WERI-Rb-1 (cell line): ENCODE data around the gene SAP30BP.

ENCODE experiments used
- DNase-seq: peaks from one replicate; pipeline ENCODE4 v3.0.0-alpha.2; 2020
- H3K27ac ChIP-seq: fragments of 250-450 bp; sonication (Bioruptor Pico); 2 replicates; pipeline ENCODE4 v1.5.1; 2020; ENCODE audit warnings: mild to moderate bottlenecking, moderate library complexity
- H3K27me3 ChIP-seq: fragments of 250-450 bp; sonication (Bioruptor Pico); 2 replicates; pipeline ENCODE4 v1.5.1; 2021; ENCODE audit warnings: mild to moderate bottlenecking, low read depth, moderate library complexity; ENCODE audit not compliant: insufficient read depth, severe bottlenecking
- H3K36me3 ChIP-seq: fragments of 250-450 bp; sonication (Bioruptor Pico); 2 replicates; pipeline ENCODE4 v1.5.1; 2020; ENCODE audit warnings: mild to moderate bottlenecking, moderate library complexity
- H3K4me3 ChIP-seq: 2 replicates; pipeline ENCODE4 v1.5.1; 2011; ENCODE audit warnings: low read depth, mild to moderate bottlenecking, control low read depth, low read length
- H3K9me3 ChIP-seq: fragments of 250-450 bp; sonication (Bioruptor Pico); 2 replicates; pipeline ENCODE4 v1.5.1; 2021; ENCODE audit warnings: mild to moderate bottlenecking, moderate library complexity; ENCODE audit not compliant: severe bottlenecking
- CTCF ChIP-seq: IDR thresholded peaks from 2 replicates; pipeline ENCODE4 v1.5.1; 2011; ENCODE audit warnings: low read depth, mild to moderate bottlenecking, control low read depth, inconsistent platforms, low read length

The SAP30BP gene

GRCh38 chr17:75737133-75737962 is 70.2 kb downstream of the SAP30BP start:
- no peak for DNase-seq
- Histone ChIP-seq H3K36me3 (no peaks in the 10 kb centered on the region), H3K4me3 (no peak overlapping the region), H3K27me3 (no peaks in the 10 kb centered on the region), H3K27ac (no peak overlapping the region), H3K9me3 (peaks cover 5% of the 10 kb centered on the region)
- no peak for TF ChIP-seq CTCF

- Histone ChIP-seq H3K4me3 (no peak overlapping the region), H3K27me3 (no peaks in the 10 kb centered on the region), H3K27ac (no peak overlapping the region), H3K36me3 (no peaks in the 10 kb centered on the region), H3K9me3 (peaks cover 5% of the 10 kb centered on the region)
- no peak for TF ChIP-seq CTCF
- DNase-seq: no peak
These were observed 71.2 kb downstream of the SAP30BP start for GRCh38 chr17:75738218-75738802.

- Histone ChIP-seq H3K9me3 (peaks cover 5% of the 10 kb centered on the region), H3K27ac (no peak overlapping the region), H3K4me3 (no peak overlapping the region), H3K27me3 (no peaks in the 10 kb centered on the region), H3K36me3 (no peaks in the 10 kb centered on the region)
- TF ChIP-seq CTCF: no peak
- DNase-seq: no peak
These were observed 72.0 kb downstream of the SAP30BP start for GRCh38 chr17:75739174-75739573.

- no peak overlapping the region for H3K4me3 ChIP-seq
- no peaks in the 10 kb centered on the region for H3K36me3 ChIP-seq
- H3K27me3 ChIP-seq: no peaks in the 10 kb centered on the region
- DNase-seq: no peak
- no peak for TF ChIP-seq CTCF
- peaks cover 5% of the 10 kb centered on the region for H3K9me3 ChIP-seq
- H3K27ac ChIP-seq: no peak overlapping the region
These were observed 72.7 kb downstream of the SAP30BP start for GRCh38 chr17:75739801-75740200.

GRCh38 chr17:75740215-75740614 is 73.1 kb downstream of the SAP30BP start:
- Histone ChIP-seq H3K9me3 (peaks cover 5% of the 10 kb centered on the region), H3K36me3 (no peaks in the 10 kb centered on the region), H3K27ac (no peak overlapping the region), H3K4me3 (no peak overlapping the region), H3K27me3 (no peaks in the 10 kb centered on the region)
- no peak for TF ChIP-seq CTCF
- DNase-seq: no peak

GRCh38 chr17:75740631-75741077 is 73.5 kb downstream of the SAP30BP start:
- peaks cover 3% of the 10 kb centered on the region for H3K9me3 ChIP-seq
- no peak overlapping the region for H3K27ac ChIP-seq
- no peak overlapping the region for H3K4me3 ChIP-seq
- DNase-seq: no peak
- no peaks in the 10 kb centered on the region for H3K36me3 ChIP-seq
- H3K27me3 ChIP-seq: no peaks in the 10 kb centered on the region
- TF ChIP-seq CTCF: 0 out of 2 replicates have a peak, but pooled peaks have one; percentile 9
